PC-3 (cell line): ENCODE measurements around the gene LBHD2. TPM values are rescaled to one million over a fixed set of nuclear protein-coding genes. Genes with fewer than 3 reads are reported as not detected.
"Not testable (repeated sequence)": the region's sequence is repeated elsewhere in the genome, so short reads cannot be mapped to it uniquely, and the experiment has no call there.

Experiments used
- ATAC-seq: fragments of 200-7000 bp; cut with Tn5 transposase; 2 replicates; pipeline ENCODE4 v1.9.1; 2020; ENCODE audit warnings: mild to moderate bottlenecking, moderate library complexity
- BruUV-seq: library from RNA; stranded (reverse); fragments of 400-500 nt; replicated peaks from 2 replicates; lab custom pipeline; 2021; lab: Mats Ljungman, UMichigan
- CTCF ChIA-PET: fragments of 300-600 bp; sonication (Branson Sonifier 250); formaldehyde crosslinking; loops from one replicate; lab custom pipeline; 2022; ENCODE audit warnings: antibody characterized with exemption; lab: Charles Lee
- POLR2A ChIA-PET: fragments of 300-600 bp; sonication (Branson Sonifier 250); formaldehyde crosslinking; loops from one replicate; lab custom pipeline; 2022; ENCODE audit warnings: antibody characterized with exemption; ENCODE audit not compliant: unreplicated experiment; lab: Charles Lee
- DNase-seq: peaks from one replicate; pipeline ENCODE4 v3.0.0-alpha.2; 2015
- H2AFZ ChIP-seq: fragments of 300-600 bp; sonication (generic); 2 replicates; pipeline ENCODE4 v1.6.0; 2016; ENCODE audit warnings: antibody characterized with exemption, low read length
- H3F3A ChIP-seq: fragments of 300-600 bp; sonication (generic); one replicate; pipeline ENCODE4 v1.6.0; 2017; ENCODE audit warnings: antibody characterized with exemption, low read length, control low read depth, mild to moderate bottlenecking; ENCODE audit not compliant: unreplicated experiment
- H3K27ac ChIP-seq: fragments of 300-600 bp; sonication (generic); 2 replicates; pipeline ENCODE4 v1.5.1; 2016; ENCODE audit warnings: mild to moderate bottlenecking, low read length
- H3K27me3 ChIP-seq: fragments of 300-600 bp; sonication (generic); 2 replicates; pipeline ENCODE4 v1.6.1; 2016; ENCODE audit warnings: low read length, mixed read lengths
- H3K36me3 ChIP-seq: fragments of 300-600 bp; sonication (generic); 2 replicates; pipeline ENCODE4 v1.6.1; 2016; ENCODE audit warnings: low read depth, mixed run types, low read length, mixed read lengths
- H3K4me1 ChIP-seq: fragments of 300-600 bp; sonication (generic); 2 replicates; pipeline ENCODE4 v1.5.1; 2016; ENCODE audit warnings: low read length; ENCODE audit not compliant: insufficient read depth
- H3K4me2 ChIP-seq: fragments of 300-600 bp; sonication (generic); 2 replicates; pipeline ENCODE4 v1.6.0; 2016; ENCODE audit warnings: low read length
- H3K4me3 ChIP-seq: fragments of 300-600 bp; sonication (generic); 2 replicates; pipeline ENCODE4 v1.5.1; 2016; ENCODE audit warnings: mild to moderate bottlenecking, low read length, mixed read lengths
- H3K79me2 ChIP-seq: fragments of 300-600 bp; sonication (generic); 2 replicates; pipeline ENCODE4 v1.6.1; 2017; ENCODE audit warnings: low read length, mixed read lengths
- H3K9ac ChIP-seq: fragments of 300-600 bp; sonication (generic); 2 replicates; pipeline ENCODE4 v1.6.0; 2016; ENCODE audit warnings: mild to moderate bottlenecking, low read length
- H3K9me2 ChIP-seq: fragments of 300-600 bp; sonication (generic); replicated peaks from 2 replicates; pipeline ENCODE4 v1.6.1; 2016; ENCODE audit warnings: mixed run types, low read length, mixed read lengths
- H3K9me3 ChIP-seq: fragments of 300-600 bp; sonication (generic); 2 replicates; pipeline ENCODE4 v1.6.1; 2016; ENCODE audit warnings: low read length, mixed read lengths
- H4K20me1 ChIP-seq: fragments of 300-600 bp; sonication (generic); 2 replicates; pipeline ENCODE4 v1.6.1; 2016; ENCODE audit warnings: low read length, mixed read lengths
- CTCF ChIP-seq: fragments of 300-600 bp; sonication (generic); conservative IDR thresholded peaks from 2 replicates; pipeline ENCODE4 v1.5.1; 2017; ENCODE audit warnings: antibody characterized with exemption, low read depth, mild to moderate bottlenecking, low read length
- EZH2 ChIP-seq: fragments of 300-600 bp; sonication (generic); IDR thresholded peaks from one replicate; pipeline ENCODE4 v1.6.1; 2017; ENCODE audit warnings: antibody characterized with exemption, mild to moderate bottlenecking, low read length; ENCODE audit not compliant: unreplicated experiment
- EZH2phosphoT487 ChIP-seq: fragments of 300-600 bp; sonication (generic); IDR thresholded peaks from 2 replicates; pipeline ENCODE4 v1.6.1; 2018; ENCODE audit warnings: mild to moderate bottlenecking, antibody characterized with exemption, low read length, borderline replicate concordance
- intact Hi-C: fragments of 100-400 bp; cut with micrococcal nuclease; formaldehyde crosslinking; loops from 2 replicates; pipeline ENCODE4 v1.9.0; 2023
- total RNA-seq: library from RNA; depleted of rRNA; stranded (reverse); fragments of >200 nt; gene quantifications from 2 replicates; pipeline ENCODE4 v1.2.3, GENCODE V29; 2014

The LBHD2 gene
- total RNA-seq, 1 experiment from 2014 or later, result not detected

- intact Hi-C loops, result no loop called here
- H4K20me1 ChIP-seq, result no peaks in the 10 kb centered on the region
- no peaks in the 10 kb centered on the region for H3F3A ChIP-seq
- H3K4me3 ChIP-seq, result no peak overlapping the region
- no peaks in the 10 kb centered on the region for H3K9me3 ChIP-seq
- BruUV-seq, result no TSS peak
- no peaks in the 10 kb centered on the region for H3K79me2 ChIP-seq
- no peak overlapping the region for H3K4me2 ChIP-seq
- ATAC-seq, result no peak
- no peak for DNase-seq
- no peak overlapping the region for H3K9ac ChIP-seq
- H2AFZ ChIP-seq, result no peak overlapping the region
- H3K36me3 ChIP-seq, result no peaks in the 10 kb centered on the region
- ChIA-PET POLR2A (no interaction called here), CTCF (no interaction called here)
- TF ChIP-seq EZH2phosphoT487, result no peak
- TF ChIP-seq CTCF, result no peak
- peaks cover 20% of the 10 kb centered on the region for H3K4me1 ChIP-seq
- no peaks in the 10 kb centered on the region for H3K9me2 ChIP-seq
- H3K27me3 ChIP-seq, result no peaks in the 10 kb centered on the region
- H3K27ac ChIP-seq, result no peak overlapping the region
These were observed 34.1 kb downstream of the LBHD2 start for GRCh38 chr14:103118018-103118662.

GRCh38 chr14:103118663-103119404, 34.8 kb downstream of the LBHD2 start:
- no TSS peak for BruUV-seq
- no peak overlapping the region for H3K27ac ChIP-seq
- ATAC-seq, result no peak

GRCh38 chr14:103119527-103119926, 35.5 kb downstream of the LBHD2 start:
- Histone ChIP-seq H3K79me2 (peaks cover 12% of the 10 kb centered on the region), H3K4me1 (peaks cover 26% of the 10 kb centered on the region)
- H3K9me2 ChIP-seq, H3K4me3 ChIP-seq, H4K20me1 ChIP-seq, ATAC-seq, H3K9ac ChIP-seq, H3F3A ChIP-seq, H3K36me3 ChIP-seq, H2AFZ ChIP-seq, CTCF ChIA-PET, H3K27ac ChIP-seq, H3K27me3 ChIP-seq, H3K9me3 ChIP-seq, intact Hi-C loops, DNase-seq, BruUV-seq, H3K4me2 ChIP-seq, POLR2A ChIA-PET: not testable (repeated sequence)

More at GRCh38 chr14:103118663-103119404, 34.8 kb downstream of the LBHD2 start:
- no peak for DNase-seq
- Histone ChIP-seq H3K4me2 (no peak overlapping the region), H3K36me3 (no peaks in the 10 kb centered on the region), H3K27me3 (no peaks in the 10 kb centered on the region), H4K20me1 (no peaks in the 10 kb centered on the region), H3K9me2 (no peaks in the 10 kb centered on the region), H3F3A (no peaks in the 10 kb centered on the region), H3K9me3 (no peaks in the 10 kb centered on the region), H3K4me1 (peaks cover 20% of the 10 kb centered on the region), H3K4me3 (no peak overlapping the region), H3K79me2 (peaks cover 6% of the 10 kb centered on the region), H3K9ac (no peak overlapping the region), H2AFZ (no peak overlapping the region)
- ChIA-PET CTCF (no interaction called here), POLR2A (no interaction called here)
- TF ChIP-seq CTCF (no peak), EZH2 (no peak), EZH2phosphoT487 (no peak)
- intact Hi-C loops, result no loop called here
